Fibroblast of lung (primary cell): ENCODE measurements around the gene LPIN1.

Experiments
- CTCF ChIP-seq, 2 donors: IDR thresholded peaks in 1 of 2; conservative IDR thresholded peaks in 1 of 2; 1 replicate in 1 of 2; 2 replicates in 1 of 2; pipeline ENCODE4 v1.5.1; 2011 to 2012; ENCODE audit warnings: low read length in 2 of 2, control low read depth in 1 of 2, inconsistent platforms in 1 of 2, low read depth in 1 of 2, mild to moderate bottlenecking in 1 of 2
- EZH2 ChIP-seq: IDR thresholded peaks from 2 replicates; pipeline ENCODE4 v1.5.1; 2012; ENCODE audit warnings: low read length, control low read depth, mild to moderate bottlenecking; ENCODE audit errors: missing control alignments

DNA sequence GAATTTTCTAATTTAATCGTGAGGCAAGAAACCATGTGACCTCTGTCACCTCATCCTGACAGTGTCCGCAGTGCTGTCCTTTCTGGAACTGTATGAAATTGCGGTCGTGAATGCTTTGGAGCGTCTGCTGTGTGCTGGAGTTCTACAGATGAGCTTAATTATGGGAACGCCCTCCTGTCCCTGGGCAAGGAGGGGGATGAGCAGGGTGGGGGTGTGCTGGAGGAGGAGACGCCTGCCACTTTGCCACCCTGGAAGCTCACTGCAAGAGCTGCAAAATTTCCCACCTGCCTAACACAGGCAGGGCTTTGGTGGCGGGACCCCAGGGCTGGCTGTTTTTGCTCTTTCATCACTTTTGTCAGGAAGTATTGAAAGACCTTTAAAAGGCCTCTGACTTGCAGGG lies 6.5 kb downstream of the LPIN1 start:
- no peak for TF ChIP-seq EZH2
- TF ChIP-seq CTCF (conservative IDR thresholded peaks at IDR 0.05 in 1 of 2, IDR thresholded peaks at IDR 0.05 in 1 of 2; ENCODE audit: low read depth in 1 of 2, low read length in 2 of 2), result no peak
